Adrenal gland (tissue), 5 donors: ENCODE results near the gene RPH3AL.
"Not testable (repeated sequence)": the region's sequence is repeated elsewhere in the genome, so short reads cannot be mapped to it uniquely, and the experiment has no call there.

Source experiments
- POLR2A ChIP-seq, 2 donors: fragments of 450-650 bp; IDR thresholded peaks; one replicate each; pipeline ENCODE4 v1.6.1; 2017; ENCODE audit warnings: antibody characterized with exemption in 2 of 2, mild to moderate bottlenecking in 2 of 2, moderate library complexity in 1 of 2
- TF ChIP-seq, protein P1 (sequence below), 6 experiments: fragments of 450-650 bp in 4 of 6; fragments of 200-600 bp in 2 of 6; sonication (generic) in 1 of 6; IDR thresholded peaks; 1 replicate in 5 of 6; 2 replicates in 1 of 6; pipeline versions ENCODE4 v1.5.1 to v1.8.0; 2016 to 2021; ENCODE audit warnings: antibody characterized with exemption in 6 of 6, mild to moderate bottlenecking in 2 of 6, moderate library complexity in 1 of 6
- donor health status: DM: no; HTN: no; CAD: no.

DNA sequence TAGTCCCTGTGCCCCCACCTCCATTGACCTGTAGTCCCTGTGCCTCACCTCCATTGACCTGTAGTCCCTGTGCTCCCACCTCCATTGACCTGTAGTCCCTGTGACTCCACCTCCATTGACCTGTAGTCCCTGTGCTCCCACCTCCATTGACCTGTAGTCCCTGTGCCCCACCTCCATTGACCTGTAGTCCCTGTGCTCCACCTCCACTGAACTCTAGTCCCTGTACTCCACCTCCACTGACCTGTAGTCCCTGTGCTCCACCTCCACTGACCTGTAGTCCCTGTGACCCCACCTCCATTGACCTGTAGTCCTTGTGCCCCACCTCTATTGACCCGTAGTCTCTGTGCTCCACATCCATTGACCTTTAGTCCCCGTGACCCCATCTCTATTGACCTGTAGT lies 37.2 kb downstream of the RPH3AL start:
- TF ChIP-seq, protein P1, sequence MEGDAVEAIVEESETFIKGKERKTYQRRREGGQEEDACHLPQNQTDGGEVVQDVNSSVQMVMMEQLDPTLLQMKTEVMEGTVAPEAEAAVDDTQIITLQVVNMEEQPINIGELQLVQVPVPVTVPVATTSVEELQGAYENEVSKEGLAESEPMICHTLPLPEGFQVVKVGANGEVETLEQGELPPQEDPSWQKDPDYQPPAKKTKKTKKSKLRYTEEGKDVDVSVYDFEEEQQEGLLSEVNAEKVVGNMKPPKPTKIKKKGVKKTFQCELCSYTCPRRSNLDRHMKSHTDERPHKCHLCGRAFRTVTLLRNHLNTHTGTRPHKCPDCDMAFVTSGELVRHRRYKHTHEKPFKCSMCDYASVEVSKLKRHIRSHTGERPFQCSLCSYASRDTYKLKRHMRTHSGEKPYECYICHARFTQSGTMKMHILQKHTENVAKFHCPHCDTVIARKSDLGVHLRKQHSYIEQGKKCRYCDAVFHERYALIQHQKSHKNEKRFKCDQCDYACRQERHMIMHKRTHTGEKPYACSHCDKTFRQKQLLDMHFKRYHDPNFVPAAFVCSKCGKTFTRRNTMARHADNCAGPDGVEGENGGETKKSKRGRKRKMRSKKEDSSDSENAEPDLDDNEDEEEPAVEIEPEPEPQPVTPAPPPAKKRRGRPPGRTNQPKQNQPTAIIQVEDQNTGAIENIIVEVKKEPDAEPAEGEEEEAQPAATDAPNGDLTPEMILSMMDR (IDR thresholded peaks at IDR 0.05): not testable (repeated sequence)
- TF ChIP-seq POLR2A (IDR thresholded peaks at IDR 0.05): not testable (repeated sequence)
